ENCODE data around the gene GADD45B.
A peak's percentile ranks its signal among the peaks of the same experiment; 100 is the strongest.
"Not testable (repeated sequence)": the region's sequence is repeated elsewhere in the genome, so short reads cannot be mapped to it uniquely, and the experiment has no call there.

Gene GADD45B

DNA sequence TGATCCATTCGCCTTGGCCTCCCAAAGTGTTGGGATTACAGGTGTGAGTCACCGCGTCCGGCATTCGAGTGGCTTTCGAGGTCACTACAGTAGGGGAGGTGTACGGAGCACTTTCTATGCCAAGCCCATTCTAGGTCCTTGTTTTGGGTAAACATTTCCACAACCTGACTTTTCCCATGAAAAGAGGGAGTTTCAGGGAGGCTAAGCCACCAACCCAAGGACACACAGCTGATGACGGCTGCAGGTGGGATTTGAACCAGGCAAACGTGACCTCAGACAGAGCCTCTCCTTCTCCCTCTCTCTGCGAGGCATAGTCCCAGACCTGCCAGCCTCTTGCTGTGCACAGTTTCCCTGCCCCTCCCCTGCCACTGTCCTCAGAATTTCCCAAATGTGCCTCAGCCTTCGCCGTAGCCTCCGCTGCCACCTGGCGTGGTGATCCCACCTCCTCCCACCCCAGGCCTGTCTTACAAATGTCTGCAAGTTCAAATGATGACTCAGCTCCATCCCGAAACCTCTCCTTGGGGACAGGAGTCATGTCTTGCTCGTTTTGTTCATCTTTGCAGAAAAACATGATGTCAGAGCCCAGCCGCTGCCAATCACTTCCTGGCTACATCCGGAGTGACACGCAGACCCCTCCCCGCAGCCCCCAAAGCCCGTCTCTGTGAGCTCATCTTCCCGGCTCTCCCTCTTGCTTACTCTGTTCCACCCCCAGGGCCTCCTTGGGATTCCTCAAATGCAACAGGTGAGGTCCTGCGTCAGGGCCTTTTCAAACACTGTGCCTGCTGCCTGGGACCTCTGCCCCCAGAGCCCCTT is 6.6 kb upstream of the GADD45B start:
- peak; percentile 60 for DNase-seq (ENCODE audit: low spot score)

DNA sequence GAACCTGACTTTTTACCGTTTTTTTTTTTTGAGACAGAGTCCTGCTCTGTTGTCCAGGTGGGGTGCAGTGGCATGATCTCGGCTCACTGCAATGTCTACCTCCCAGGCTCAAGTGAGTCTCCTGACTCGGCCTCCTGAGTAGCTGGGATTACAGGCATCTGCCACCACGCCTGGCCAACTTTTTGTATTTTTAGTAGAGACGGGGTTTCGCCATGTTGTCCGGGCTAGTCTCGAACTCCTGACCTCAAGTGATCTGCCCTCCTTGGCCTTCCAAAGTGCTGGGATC is 6.1 kb upstream of the GADD45B start:
- not testable (repeated sequence) for DNase-seq (ENCODE audit: low spot score)

DNA sequence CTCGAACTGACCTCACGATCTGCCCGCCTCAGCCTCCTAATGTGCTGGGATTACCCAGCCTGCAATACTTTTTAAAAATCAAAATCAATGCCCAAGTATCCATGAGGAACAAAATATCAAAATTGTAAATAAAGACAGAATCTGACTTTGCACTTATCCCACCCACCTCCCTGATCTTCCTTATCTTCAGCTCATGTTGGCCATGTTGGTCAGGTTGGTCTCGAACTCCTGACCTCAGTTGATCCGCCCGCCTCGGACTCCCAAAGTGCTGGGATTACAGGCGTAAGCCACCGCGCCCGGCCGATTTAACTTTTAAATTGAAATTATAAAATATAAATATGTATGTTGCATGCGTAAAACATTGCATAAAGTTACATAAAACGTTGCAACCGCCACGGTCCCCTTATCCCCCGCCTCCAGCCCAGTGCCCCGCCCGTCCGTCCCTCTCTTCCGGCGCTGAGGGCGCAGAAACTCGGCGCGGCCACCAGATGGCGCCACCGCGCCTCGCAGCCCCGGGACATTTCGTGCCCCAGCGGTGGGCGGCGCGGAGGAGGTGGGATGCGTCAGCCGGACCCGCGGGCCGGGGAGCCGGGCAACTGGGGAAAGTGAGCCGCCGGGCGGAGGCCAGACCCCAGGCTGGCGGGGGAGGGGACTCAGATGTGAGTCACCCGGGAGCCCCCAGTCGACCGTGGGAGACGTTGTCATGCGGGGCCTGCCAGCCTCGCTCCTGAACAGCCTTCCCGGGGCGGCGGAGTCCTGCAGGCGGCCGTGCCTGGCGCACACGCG is 1.5 kb upstream of the GADD45B start:
- DNase-seq (ENCODE audit: low spot score): peak; percentile 90

DNA sequence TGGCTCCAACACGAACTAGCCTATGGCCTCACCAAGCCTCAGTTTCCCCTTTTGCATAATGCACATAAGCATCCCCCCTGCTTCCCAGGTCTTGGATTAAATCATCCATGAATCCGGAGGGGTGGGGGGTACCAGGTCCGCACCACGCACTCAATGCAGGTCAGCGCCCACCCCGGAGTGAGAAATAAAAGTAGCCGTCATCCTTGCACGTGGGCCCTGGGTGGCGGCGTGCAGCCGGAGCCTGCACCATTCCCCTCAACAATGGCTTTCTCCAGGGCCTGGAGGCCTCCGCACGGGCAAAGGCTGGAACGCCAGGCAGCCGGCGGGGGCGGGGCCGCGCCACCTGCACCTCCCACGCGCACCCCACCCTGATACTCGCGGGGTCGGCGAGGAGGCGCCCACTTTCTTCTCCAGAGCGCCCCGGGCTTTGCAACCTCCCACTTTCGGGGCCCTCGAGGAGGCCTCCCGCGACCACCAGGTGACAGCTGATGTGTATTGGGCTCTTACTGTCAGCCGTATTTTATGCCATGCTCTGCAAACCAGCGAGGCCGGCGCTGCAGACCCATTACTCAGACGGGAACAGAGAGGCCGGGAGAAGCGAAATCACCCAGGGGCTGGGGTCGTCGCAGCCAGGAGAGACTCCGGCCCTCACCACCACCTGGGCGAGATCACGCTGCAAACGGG is 767 bp upstream of the GADD45B start:
- DNase-seq (ENCODE audit: low spot score): peak; percentile 54

DNA sequence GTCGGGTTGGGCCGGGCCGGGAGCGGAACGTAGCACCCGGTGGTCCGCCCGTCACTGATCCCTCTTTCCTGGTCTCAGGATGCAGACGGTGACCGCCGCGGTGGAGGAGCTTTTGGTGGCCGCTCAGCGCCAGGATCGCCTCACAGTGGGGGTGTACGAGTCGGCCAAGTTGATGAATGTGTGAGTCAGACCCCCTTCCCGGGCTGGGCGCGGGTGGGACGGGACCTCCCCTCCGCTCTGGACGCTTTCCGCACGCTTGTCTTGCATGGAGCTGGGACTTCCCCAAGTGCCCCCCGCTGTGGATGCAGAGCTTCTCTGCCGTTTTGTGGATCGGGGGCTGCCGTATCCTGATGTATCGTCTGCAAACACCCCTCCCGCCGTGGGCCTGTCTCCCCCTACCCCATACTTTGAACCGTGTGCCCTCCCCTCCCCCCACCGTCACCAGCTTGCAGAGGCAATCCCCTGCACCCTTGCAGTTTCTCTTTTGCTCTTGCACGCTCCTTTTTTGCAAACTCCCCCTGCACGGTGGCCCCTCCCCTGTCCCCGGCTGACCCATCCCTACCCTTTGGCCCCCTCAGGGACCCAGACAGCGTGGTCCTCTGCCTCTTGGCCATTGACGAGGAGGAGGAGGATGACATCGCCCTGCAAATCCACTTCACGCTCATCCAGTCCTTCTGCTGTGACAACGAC is 669 bp downstream of the GADD45B start:
- peak; percentile 51 for DNase-seq (ENCODE audit: low spot score)

DNA sequence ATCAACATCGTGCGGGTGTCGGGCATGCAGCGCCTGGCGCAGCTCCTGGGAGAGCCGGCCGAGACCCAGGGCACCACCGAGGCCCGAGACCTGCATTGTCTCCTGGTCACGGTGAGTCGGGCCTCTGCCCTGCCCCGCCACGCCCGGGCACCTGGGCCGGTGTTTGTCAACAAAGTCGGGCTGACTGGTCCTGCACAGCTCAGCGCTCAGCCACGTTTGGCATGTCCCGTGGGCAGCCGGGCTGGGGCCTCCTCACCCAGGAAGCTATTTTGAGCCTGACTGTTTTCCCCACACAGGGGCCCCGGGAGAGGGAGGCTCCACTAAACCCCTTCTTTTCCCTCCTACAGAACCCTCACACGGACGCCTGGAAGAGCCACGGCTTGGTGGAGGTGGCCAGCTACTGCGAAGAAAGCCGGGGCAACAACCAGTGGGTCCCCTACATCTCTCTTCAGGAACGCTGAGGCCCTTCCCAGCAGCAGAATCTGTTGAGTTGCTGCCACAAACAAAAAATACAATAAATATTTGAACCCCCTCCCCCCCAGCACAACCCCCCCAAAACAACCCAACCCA is 1.3 kb downstream of the GADD45B start:
- DNase-seq (ENCODE audit: low spot score): no peak

DNA sequence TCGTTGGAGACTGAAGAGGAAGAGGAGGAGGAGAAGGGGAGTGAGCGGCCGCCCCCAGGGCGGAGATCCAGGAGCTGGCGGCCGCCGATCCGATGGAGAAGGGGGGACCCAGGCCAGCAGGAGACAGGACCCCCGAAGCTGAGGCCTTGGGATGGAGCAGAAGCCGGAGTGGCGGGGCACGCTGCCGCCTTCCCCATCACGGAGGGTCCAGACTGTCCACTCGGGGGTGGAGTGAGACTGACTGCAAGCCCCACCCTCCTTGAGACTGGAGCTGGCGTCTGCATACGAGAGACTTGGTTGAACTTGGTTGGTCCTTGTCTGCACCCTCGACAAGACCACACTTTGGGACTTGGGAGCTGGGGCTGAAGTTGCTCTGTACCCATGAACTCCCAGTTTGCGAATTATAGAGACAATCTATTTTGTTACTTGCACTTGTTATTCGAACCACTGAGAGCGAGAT is 1.8 kb downstream of the GADD45B start:
- no peak for DNase-seq (ENCODE audit: low spot score)

DNA sequence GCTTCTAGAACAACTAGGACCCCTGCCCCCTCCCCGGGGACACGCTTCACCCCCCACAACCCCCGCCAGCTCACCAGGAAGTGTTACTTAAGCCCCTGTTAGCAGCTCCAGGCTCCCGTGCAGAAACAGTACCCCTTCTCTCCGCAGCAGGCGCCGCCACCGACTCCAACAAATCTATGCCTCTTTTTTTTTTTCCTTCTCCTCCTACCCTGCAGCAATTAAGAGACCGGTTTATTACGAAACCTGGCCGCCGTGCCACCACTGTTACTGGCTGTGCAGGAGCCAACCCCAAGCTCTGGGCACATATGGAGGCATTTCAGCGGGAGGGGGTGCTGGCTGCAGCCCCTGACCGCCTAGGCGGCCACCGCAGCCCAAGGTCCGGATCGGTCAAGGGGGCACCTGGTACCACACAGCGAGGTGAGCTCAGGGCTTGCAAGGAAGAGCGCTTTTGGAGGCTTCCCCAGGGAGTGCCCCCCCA is 2.4 kb downstream of the GADD45B start:
- DNase-seq (ENCODE audit: low spot score): no peak

DNA sequence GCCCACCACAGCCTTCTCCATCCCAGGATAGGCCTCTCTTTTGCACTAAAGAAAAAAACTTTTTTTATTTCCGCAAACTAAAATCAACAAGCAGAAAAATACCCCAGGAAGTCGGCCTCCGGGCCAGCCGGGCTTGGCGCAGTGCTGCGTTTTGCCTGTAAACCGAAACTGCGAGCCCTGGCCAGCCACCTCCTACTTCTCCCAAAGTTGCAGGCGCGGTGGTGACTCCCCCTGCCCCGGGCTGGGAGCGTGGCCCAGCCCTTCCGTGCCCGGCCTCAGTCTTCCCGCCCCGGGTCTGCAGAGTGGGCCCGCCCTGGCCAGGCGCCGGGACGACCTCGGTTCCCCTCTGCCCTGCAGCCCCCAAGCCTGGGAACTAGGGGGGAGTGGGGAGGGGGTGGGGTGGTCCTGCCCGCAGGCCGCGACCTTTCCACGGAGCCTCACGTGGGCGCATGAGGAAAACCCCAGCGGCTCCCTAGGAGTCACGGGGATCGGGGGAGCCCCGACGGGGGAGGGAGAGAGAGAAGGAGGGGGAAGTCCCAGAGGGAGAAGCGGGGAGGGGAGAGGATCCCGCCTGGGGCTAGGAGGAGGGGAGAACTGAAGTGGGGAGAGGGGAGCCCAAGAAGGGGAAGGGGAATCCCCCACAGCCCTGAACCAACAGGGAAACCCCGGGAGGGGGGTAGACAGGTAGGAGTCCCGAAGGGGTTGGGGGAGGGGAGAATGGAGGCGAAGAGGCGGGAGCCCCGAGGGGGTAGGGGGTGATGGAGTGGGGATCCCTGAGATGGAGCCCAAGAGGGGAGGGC is 3.0 kb downstream of the GADD45B start:
- DNase-seq (ENCODE audit: low spot score): peak; percentile 68

DNA sequence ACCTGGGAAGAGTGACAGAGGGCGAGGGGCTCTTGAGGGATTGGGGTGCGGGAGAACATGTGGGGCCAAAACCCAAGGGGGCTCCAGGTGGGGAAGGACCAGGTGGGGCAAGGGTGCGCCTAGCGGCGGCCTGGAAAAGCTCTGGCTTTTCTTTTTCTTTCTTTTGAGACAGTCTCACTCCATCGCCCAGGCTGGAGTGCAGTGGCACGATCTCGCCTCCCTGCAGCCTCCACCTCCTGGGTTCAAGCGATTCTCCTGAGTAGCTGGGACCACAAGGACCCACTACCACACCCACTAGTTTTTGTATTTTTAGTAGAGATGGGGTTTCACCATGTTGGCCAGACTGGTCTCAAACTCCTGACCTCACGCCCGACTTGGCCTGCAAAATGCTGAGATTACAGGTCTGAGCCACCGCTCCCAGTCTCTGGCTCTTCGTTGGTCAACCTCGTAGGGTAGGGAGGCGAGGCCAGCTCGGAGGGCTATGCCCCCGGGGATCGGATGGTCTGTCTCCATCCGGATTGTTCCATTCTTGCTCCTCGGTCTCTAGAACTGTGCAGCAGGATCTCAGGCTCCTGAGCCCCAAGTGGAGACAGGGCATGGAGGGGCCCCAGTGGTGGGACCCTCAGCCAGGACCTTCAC is 3.7 kb downstream of the GADD45B start:
- DNase-seq (ENCODE audit: low spot score): no peak

DNA sequence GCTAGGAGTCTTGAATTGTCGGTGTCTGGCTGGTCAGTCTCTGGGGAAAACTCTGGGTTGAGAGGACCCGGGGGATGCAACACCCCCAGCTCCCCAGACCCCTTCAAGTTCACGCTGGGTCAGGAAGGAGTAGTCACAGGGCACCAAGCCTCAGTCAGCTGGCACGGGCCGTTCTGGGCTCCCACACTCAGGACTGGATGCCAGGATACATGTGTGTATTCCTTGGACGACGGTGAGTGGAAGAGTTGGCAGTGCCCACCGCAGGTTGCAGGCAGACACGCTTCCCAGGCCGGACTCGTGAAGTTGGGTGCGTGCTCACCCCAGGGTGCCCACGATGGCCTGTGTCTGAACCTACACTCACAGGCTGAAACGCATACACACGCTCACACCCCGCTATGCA is 5.5 kb downstream of the GADD45B start:
- no peak for DNase-seq (ENCODE audit: low spot score)

DNA sequence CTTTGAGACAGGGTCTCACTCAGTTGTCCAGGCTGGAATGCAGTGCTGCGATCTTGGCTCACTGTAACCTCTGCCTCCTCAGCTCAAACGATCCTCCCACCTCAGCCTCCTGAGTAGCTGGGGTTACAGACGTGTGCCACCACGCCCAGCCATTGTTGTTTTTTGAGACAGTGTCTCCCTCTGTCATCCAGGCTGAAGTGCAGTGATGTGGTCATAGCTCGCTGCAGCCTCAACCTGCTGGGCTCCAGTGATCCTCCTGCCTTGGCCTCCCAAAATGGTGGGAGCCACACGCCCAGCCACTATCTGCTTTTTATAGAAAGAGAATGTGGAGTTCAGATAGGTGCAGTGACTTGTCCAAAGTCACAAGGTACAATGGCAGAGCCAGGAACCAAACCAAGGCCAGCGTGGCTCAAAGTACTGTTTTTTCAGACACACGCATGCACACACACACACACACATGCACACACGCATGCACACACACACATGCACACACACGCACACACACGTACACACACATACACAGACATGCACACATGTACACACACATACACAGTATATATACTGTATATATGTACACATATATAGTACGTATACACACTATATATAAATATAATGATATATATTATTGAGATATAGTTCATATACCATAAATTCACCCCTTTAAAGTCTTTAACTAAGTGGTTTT is 6.6 kb downstream of the GADD45B start:
- DNase-seq (ENCODE audit: low spot score): no peak

DNA sequence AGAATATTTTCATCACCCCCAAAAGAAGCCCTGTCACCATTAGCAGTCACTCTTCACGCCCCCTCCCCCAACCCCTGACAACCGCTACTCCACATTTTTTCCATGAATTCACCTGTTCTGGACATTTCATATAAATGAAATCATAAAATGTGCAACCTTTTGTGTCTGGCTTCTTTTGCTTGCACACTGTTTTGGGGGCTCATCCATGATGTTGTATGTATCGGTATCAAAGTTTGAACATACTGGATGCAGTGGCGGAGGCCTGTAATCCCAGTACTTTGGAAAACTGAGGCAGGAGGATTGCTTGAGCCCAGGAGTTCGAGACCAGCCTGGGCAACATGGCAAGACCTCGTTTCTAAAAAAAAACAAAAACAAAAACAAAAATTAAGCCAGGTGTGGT is 7.2 kb downstream of the GADD45B start:
- no peak for DNase-seq (ENCODE audit: low spot score)

DNA sequence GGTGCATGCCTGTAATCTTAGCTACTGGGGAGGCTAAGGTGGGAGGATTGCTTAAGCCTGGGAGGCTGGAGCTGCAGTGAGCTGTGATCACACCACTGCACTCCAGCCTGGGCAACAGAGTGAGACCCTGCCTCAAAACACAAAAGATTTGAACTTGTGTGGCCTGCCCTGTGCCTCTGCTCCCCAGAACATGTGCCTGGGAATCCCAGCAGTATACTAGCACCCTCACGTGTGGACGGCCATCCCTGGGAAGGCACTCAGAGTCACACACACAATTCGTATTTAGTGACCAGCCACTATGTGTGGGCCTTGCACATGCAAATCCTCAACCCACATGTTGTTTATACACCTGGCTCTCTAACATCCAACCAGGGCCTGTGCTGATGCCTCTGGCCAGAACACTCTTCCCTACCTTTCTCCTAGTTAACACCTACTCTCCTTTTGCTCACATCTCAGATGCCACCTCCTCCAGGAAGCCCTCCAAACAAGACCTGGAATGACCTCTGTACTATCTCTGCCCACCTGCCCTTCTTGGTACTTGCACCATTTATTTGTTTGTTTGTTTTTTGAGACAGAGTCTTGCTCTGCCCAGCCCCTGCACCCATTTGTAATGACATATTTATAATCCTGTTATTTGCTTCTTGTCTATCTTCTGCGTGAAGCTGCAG is 7.7 kb downstream of the GADD45B start:
- no peak for DNase-seq (ENCODE audit: low spot score)

DNA sequence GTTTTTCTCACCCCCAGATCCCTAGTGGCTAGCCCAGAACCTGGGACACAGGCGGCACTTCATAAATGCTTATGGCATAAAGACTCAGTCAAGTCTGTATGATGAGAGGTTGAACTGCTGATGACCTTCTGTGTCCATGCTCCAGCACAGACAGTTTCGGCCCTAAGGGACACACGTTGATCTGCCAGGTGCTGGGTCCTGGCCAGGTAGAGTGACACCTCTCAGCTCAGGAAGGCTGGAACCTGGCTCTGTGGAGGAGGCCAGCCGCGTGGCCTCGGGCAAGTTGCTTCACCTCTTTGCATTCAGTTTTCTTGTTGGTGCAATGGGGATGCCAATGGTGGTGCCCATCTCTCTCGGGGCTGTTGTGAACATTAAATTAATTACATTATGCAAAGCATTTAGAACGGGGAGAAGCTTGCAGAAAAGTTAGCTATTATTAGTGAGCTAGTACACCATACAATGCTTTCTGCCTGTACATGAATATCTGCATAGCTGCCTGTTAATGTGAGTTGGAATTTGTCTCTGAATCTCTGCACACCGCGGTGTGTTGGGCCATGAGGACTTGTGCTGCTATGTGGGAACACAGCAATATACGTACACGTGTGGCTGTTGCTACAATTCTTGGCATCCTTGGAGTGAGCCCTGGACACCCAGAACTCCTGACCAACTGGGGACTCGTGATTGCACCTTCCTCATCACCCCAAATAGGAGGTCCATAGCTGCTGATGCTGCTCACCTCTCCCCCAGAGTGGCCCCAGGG is 8.4 kb downstream of the GADD45B start:
- DNase-seq (ENCODE audit: low spot score): no peak

DNA sequence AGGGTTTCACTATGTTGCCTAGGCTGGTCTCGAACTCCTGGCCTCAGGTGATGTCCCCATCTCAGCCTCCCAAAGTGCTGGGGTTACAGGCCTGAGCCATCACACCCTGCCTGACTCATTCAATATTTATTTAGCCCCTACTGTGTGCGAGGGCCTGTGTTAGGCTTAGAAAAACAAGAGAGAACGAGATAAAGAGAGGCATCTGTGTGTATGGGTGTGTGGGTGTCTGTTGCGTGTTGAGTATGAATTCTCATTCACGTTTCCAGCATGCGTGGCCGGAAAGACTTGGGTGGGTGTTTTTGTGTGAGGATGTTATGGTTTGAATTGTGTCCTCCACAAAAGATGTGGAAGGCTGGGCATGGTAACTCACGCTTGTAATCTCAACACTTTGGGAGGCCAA is 9.5 kb downstream of the GADD45B start:
- no peak for DNase-seq (ENCODE audit: low spot score)

DNA sequence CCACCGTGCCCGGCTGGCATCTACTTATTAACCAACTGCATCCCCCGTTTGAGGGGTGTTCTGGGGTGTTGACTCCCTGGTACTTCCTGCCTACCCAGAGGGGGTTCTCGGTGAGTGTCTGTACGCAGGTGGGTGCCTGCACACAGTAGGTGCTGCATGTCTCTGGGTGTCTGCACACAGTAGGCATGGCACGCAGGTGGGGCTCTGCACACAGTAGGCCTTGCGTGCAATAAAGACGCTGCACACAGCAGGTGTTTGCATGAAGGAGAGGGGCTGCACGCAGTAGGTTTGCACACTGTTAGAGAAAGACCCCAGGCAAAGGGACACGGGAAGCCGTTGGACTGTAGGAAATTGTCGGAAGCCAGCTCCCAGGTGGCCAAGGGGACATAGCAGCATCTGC is 11.2 kb downstream of the GADD45B start:
- no peak for DNase-seq (ENCODE audit: low spot score)

DNA sequence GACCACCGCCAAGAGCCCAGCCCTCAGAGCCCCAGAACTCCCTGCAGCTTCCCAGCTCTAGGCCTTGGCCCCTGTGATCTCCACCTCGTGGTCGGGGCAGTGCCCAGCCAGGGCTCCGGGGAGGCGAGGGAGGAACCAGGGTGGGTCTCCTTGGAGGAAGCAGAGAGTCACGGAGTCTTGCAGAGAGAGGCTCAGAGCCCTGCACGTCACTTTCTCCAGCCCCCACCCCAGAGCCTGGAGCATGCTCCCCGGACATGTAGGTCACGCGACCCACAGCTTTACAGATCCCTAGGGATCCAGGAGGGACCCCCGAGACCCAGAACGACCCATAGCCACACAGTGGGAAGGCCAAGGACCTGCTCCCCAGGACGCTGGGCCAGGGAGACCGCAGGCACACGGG is 11.9 kb downstream of the GADD45B start:
- DNase-seq (ENCODE audit: low spot score): no peak

Data from AG20443 (cell line).